ENCODE data around the gene ZNF205.
"Not testable (repeated sequence)": the region's sequence is repeated elsewhere in the genome, so short reads cannot be mapped to it uniquely, and the experiment has no call there.

Gene ZNF205

DNA sequence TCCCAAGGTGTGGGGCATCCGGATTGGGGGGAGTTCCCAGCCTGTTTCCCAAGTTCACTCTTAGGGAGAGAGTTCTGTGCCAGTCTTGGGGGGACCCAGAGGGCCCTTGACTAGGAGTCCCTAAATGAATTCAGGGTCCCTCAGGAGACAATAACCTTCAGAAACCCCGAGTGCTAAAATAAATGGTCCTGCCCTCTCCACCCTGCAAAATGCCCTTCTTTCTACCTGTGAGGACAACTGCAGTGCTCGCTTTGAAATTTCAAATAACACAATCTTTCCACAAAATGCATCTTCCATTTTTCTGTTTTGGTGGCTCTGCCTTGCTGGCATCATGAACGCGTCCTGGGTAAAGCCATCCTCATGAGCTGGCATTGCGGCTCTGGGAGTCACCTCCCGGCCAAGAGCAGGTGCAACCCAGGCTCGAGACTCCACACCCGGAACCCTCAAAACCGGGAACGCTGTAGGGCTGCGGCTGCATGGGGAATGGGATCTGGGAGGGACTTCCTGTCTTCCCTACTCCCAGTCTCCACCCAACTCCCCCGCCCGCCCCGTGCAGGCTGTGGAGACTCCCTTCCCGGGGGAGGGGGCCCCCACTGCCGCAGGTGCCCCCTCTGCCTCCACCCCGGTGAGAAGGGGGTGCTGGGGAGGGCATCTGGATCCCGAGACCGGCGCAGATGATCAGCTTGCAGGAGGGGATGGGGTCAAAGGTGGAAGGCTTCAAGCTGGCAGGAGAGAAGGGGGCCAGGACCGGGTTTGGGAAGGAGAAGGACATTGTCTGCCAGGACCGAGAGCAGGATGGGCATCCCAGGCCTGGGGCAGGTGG is at the start of gene ZNF205:
Gene ZNF205, plus strand, starts transcription at position 529 of the 823 bp plus-strand sequence. CDS start 845 bp downstream, outside the sequence.
- no peak for DNase-seq (ENCODE audit: low read depth)

DNA sequence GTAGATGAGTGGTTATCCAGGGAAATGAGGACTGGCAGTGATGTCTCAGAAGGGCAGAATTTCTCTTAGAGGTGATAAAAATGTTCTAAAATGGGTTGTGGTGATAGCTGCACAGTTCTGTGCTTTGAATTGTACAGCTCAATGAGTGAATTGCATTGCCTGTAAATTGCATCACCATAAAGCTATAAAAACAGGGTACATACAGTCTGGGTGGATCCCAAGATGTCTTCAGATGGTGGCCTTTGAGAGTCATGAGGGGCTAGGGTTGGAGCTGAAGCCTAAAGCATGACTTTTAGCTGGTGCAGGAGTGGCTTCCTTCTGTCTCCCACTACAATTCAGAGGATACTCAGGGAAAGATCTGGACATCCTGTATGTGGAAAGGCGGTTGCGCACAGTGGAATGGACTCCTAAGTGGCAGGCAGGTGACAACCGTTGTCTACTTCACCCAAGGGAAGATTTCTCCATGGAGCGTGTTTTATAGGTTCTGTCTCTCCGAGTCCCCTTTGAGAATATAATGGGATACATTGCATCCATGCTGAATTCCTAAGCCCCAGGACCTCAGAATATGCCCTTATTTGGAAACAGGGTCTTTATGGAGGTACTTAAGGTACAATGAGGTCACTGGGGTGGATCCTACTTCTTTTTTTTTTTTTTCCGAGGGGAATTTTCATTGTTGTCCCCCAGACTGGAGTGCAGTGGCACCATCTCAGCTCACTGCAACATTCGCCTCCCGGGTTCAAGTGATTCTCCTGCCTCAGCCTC is 48.6 kb upstream of the ZNF205 start:
- no peak for DNase-seq (ENCODE audit: low read depth)

DNA sequence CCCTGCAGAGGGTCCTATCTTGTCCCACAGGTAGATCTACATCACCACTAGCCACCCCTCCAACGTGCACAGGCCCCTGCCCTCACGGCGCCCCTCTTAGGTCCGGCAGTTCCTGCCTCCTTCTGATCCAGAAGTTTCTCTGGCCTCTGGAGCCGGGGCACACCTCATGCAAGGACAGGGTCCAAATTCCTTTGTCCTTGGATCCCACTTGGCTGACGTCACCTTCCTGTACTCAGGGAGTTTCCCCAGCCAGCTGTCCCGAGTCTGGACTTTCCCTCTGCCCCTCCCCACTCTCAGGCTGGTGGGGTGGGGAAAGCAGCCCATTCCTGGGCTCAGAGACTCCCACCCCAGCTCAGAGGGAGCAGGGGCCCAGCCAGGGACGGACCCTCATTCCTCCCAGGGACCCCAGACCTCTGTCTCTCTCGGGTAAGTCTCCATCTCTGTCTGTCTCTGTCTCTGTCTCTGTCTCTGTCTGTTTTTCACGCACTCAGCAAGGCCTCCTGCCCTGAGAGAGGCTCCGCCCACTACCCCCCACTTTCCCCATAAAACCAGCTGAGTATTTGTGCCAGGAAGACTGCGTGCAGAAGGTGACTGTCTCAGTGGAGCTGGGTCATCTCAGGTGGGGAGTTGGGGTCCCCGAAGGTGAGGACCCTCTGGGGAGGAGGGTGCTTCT is 47.2 kb upstream of the ZNF205 start, which contains the start of gene IL32:
Gene IL32, plus strand, starts transcription at position 572 of the 673 bp plus-strand sequence. CDS start 172 bp downstream, outside the sequence.
- DNase-seq (ENCODE audit: low read depth) = peak; percentile 63

- DNase-seq (ENCODE audit: low read depth) = no peak
Measured at GRCh38 chr16:3065742-3066439, 46.5 kb upstream of the ZNF205 start.

GRCh38 chr16:3066440-3066748 is 46.0 kb upstream of the ZNF205 start:
- no peak for DNase-seq (ENCODE audit: low read depth)

- no peak for DNase-seq (ENCODE audit: low read depth)
Measured at GRCh38 chr16:3068487-3068886, 43.9 kb upstream of the ZNF205 start.

- DNase-seq (ENCODE audit: low read depth) = not testable (repeated sequence)
Measured at GRCh38 chr16:3069146-3069545, 43.2 kb upstream of the ZNF205 start.

DNA sequence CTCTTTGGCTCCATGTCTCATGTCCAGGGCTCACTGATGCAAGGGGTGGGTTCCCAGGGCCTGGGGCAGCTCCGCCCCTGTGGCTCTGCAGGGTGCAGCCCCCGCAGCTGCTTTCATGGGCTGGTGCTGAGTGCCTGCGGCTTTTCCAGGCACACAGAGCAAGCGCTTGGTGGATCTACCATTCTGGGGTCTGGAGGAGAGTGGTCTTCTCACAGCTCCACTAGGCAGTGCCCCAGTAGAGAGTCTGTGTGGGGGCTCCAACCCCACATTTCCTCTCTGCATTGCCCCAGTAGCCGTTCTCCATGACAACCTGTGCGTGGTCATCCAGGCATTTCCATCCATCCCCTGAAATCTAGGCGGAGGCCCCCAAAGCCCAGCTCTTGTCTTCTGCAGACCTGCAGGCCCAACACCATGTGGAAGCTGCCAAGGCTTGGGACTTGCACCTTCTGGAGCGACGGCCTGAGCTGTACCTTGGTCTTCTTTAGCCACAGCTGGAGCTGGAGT is 41.7 kb upstream of the ZNF205 start:
- no peak for DNase-seq (ENCODE audit: low read depth)

DNA sequence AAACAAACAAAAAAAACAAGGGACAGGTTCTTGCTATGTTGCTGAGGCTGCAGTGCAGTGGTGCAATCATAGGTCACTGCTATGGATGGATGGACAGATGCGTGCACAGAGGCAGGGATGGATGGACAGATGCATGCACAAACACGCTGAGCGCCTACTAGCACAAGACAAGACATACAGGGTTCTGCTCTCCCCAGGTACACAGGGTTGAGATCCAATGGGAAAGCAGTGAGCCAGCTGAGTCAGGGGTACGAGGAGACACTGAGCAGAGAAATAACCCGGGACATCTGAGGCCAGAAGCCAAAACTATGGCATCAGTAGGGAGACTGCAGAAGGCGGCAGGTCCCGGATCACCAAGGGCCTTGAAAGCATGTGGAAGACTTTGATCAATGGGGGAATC is 40.7 kb upstream of the ZNF205 start:
- no peak for DNase-seq (ENCODE audit: low read depth)

- not testable (repeated sequence) for DNase-seq (ENCODE audit: low read depth)
Measured at GRCh38 chr16:3072148-3072547, 40.2 kb upstream of the ZNF205 start.

DNA sequence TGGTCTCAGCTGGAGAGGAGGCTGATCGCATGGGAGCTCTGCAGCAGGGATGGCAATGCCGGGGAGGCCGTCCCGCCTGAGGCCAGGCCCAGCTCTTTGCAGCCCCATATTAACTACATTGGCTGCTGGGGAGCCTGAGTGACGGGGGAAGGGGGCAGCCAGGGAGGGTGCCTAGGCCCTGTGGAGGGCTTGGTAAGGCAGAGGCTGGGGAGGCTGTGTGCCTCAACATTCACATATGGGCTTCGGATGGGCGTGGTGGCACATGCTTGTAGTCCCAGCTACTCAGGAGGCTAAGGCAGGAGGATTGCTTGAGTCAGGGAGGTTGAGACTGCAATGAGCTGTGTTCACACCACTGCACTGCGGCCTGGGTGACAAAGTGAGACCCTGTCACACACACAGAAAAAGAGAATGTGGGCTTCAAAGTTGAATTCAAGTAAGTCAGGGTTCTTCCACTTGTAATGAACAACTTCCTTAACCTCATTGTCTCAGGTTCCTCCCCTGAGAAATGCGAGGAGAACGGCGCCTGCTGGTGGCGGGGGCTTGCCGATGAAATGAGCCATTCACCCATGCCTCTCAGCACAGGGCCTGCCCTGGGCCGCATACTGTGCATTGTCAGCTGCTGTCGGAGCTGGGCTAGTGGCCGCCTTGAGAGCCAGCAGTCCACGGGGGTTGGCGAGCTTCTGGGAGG is 39.7 kb upstream of the ZNF205 start:
- not testable (repeated sequence) for DNase-seq (ENCODE audit: low read depth)

GRCh38 chr16:3073448-3073847 is 38.9 kb upstream of the ZNF205 start:
- DNase-seq (ENCODE audit: low read depth) = no peak

DNA sequence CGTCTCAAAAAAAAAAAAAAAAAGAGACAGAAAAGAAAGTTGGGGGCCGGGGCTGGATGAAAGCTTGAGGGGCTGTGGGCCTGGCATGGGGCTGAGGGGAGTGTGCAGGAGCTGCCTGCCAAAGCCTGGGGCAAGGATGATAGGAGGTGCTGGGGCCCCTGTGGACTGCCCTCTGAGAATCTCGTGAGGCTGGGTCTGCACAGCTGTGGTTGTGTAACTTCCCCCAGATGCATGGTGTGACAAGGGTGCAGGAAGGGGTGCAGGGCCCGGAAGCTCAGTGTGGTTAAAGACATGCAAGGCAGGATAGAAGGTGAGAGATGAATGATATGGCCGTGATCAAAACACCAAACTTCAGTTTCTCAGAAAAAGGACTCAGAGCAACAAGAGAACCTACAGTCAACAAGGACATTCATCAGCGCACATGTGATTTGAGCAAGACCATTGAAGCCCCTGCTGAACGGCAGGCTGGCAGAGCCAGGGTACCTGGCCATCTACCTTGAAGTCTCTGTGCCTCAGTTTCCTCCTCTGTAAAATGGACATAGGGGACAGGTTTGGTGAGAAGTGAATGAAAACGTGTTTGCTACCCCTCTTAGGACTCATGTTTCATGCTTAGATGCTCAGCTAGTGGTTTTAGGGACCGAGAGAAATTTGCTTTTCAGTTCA is 37.4 kb upstream of the ZNF205 start:
- DNase-seq (ENCODE audit: low read depth) = peak; percentile 84

- DNase-seq (ENCODE audit: low read depth) = no peak
Measured at GRCh38 chr16:3075523-3075915, 36.9 kb upstream of the ZNF205 start.

GRCh38 chr16:3075946-3076345 is 36.4 kb upstream of the ZNF205 start:
- not testable (repeated sequence) for DNase-seq (ENCODE audit: low read depth)

GRCh38 chr16:3076577-3076976 is 35.8 kb upstream of the ZNF205 start:
- no peak for DNase-seq (ENCODE audit: low read depth)

DNA sequence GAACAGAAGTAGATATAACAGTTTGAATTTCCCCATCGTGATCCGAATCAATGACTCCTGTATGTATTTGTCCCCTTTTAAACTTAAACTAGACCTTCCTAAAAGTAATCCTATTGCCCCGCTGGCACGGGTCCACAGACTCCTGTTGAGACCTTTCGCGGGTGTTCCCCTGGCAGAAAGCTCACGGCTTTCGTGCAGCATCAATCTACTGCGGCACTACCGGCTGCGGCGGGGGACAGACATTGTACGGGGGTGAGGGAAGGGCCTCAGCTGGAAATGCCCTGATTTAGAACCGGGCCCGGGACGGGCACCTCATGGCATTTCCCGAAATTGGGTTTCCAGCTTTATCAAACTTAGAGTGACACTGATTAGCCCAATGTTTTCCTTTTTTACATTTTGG is 32.4 kb upstream of the ZNF205 start:
- DNase-seq (ENCODE audit: low read depth) = no peak

DNA sequence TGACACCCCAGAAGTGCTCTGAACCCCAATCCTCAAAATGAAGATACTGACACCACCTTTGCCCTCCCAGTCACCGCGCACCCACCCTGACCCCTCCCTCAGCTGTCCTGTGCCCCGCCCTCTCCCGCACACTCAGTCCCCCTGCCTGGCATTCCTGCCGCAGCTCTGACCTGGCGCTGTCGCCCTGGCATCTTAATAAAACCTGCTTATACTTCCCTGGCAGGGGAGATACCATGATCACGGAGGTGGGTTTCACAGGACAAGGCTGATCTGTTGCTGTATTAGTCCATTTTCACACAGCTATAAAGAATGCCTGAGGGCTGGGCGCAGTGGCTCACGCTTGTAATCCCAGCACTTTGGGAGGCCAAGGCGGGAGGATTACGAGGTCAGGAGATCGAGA is 30.4 kb upstream of the ZNF205 start:
- DNase-seq (ENCODE audit: low read depth) = not testable (repeated sequence)

DNA sequence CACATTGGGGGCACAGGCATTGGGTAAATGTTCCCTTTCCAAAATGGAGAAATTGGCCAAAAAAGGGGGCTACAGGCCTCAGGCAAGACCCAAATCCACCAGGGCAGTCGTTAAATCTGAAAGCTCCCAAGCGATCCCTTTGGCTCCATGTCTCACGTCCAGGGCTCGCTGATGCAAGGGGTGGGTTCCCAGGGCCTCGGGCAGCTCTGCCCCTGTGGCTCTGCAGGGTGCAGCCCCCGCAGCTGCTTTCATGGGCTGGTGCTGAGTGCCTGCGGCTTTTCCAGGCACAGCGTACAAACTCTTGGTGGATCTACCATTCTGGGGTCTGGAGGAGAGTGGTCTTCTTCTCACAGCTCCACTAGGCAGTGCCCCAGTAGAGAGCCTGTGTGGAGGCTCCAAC is 29.0 kb upstream of the ZNF205 start:
- not testable (repeated sequence) for DNase-seq (ENCODE audit: low read depth)

DNA sequence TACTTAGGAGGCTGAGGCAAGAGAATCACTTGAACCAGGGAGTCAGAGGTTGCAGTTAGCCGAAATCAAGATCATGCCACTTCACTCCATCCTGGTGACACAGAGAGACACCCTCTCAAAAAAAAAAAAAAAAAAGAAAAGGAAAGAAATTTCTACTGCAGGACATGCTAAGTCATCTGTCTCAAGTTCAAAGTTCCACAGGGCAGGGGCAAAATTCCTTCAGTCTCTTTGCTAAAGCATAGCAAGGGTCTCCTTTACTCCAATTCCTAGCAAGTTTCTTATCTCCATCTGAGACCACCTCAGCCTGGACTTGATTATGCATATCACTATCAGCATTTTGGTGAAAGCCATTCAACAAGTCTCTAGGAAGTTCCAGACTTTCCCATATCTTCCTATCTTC is 27.9 kb upstream of the ZNF205 start:
- no peak for DNase-seq (ENCODE audit: low read depth)

Measured in T-helper 22 cell (primary cell).